GM21717 (cell line): ENCODE measurements around the gene ZNF195.
"Not testable (repeated sequence)": the region's sequence is repeated elsewhere in the genome, so short reads cannot be mapped to it uniquely, and the experiment has no call there.

ENCODE experiments used
- ATAC-seq: cut with Tn5 transposase; IDR thresholded peaks from one replicate; pipeline ENCODE4 v1.9.1; 2021; ENCODE audit warnings: mild to moderate bottlenecking, moderate library complexity; ENCODE audit not compliant: unreplicated experiment

The ZNF195 gene

GRCh38 chr11:3378426-3379423, at the start of gene ZNF195:
Gene ZNF195, minus strand, starts transcription at chr11:3379146. Its CDS starts 106 bp downstream, at chr11:3379040.
- ATAC-seq: peak; percentile 100

- ATAC-seq: not testable (repeated sequence)
Observed at GRCh38 chr11:3428076-3428475, 49.1 kb upstream of the ZNF195 start.

- ATAC-seq: not testable (repeated sequence)
Observed at GRCh38 chr11:3426541-3426940, 47.6 kb upstream of the ZNF195 start.

- ATAC-seq: not testable (repeated sequence)
Observed at GRCh38 chr11:3423928-3424327, 45.0 kb upstream of the ZNF195 start.

- not testable (repeated sequence) for ATAC-seq
Observed at GRCh38 chr11:3423138-3423731, 44.3 kb upstream of the ZNF195 start.

- ATAC-seq: peak; percentile 92
Observed at GRCh38 chr11:3422380-3423137, 43.6 kb upstream of the ZNF195 start.

- not testable (repeated sequence) for ATAC-seq
Observed at GRCh38 chr11:3421608-3422379, 42.8 kb upstream of the ZNF195 start.

GRCh38 chr11:3420281-3421042, 41.5 kb upstream of the ZNF195 start:
- not testable (repeated sequence) for ATAC-seq

- not testable (repeated sequence) for ATAC-seq
Observed at GRCh38 chr11:3419496-3419895, 40.5 kb upstream of the ZNF195 start.

GRCh38 chr11:3417047-3417446, 38.1 kb upstream of the ZNF195 start:
- not testable (repeated sequence) for ATAC-seq

- not testable (repeated sequence) for ATAC-seq
Observed at GRCh38 chr11:3415301-3415700, 36.4 kb upstream of the ZNF195 start.

GRCh38 chr11:3413666-3414065, 34.7 kb upstream of the ZNF195 start:
- ATAC-seq: not testable (repeated sequence)

GRCh38 chr11:3412837-3413236, 33.9 kb upstream of the ZNF195 start:
- no peak for ATAC-seq

GRCh38 chr11:3408722-3409121, 29.8 kb upstream of the ZNF195 start:
- not testable (repeated sequence) for ATAC-seq

GRCh38 chr11:3408058-3408605, 29.2 kb upstream of the ZNF195 start:
- not testable (repeated sequence) for ATAC-seq

- ATAC-seq: not testable (repeated sequence)
Observed at GRCh38 chr11:3406937-3407336, 28.0 kb upstream of the ZNF195 start.

- ATAC-seq: not testable (repeated sequence)
Observed at GRCh38 chr11:3406223-3406875, 27.4 kb upstream of the ZNF195 start.

- ATAC-seq: not testable (repeated sequence)
Observed at GRCh38 chr11:3404076-3404925, 25.4 kb upstream of the ZNF195 start.
